ENCODE data around the gene RASAL2. TPM values are rescaled to one million over a fixed set of nuclear protein-coding genes. Genes with fewer than 3 reads are reported as not detected.
A peak's percentile ranks its signal among the peaks of the same experiment; 100 is the strongest.

RASAL2 gene
- total and polyA plus RNA-seq, 2 of the 4 experiments (the other 2 are of a cell fraction) = 13.1 to 20.6 TPM

DNA sequence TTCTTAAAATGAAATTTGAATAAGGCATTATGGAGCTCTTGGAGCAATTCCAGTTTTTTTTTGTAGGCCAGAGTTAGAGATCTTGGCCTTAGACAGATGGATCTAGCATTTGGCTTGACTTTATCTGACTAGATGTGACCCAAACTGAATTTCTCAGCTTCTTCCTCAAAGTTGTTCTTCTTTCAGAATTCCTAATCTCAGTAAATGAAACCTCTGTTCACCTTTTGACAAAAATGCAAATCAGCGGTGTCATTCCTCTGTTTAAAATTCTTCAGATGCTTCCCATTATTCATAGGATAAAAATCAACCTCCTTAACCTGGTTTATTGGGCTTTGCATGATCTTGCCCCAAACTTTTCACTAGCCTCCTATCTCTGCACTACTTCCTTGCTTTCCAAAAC is 177.6 kb downstream of the RASAL2 start:
- peak overlapping the region; percentile 47; the same call in 1 of the 2 replicates for H3K18ac ChIP-seq (ENCODE audit: low read depth, low read length)
- ATAC-seq (ENCODE audit: low read depth) (no peak), DNase-seq (no peak)
- H2BK15ac ChIP-seq (ENCODE audit: low read depth, low read length) = no peak overlapping the region
- H4K20me1 ChIP-seq (ENCODE audit: insufficient read depth, low read length) = no peaks in the 10 kb centered on the region
- no TSS peak for BruUV-seq (replicated peaks)
- H2AK9ac ChIP-seq (replicated peaks; ENCODE audit: low read depth, low read length, poor library complexity) = no peak overlapping the region
- no peaks in the 10 kb centered on the region for H3K27me3 ChIP-seq (ENCODE audit: control insufficient read depth, insufficient read depth, low read length)
- H3K4me1 ChIP-seq (ENCODE audit: control insufficient read depth, insufficient read depth, low read length) = peaks cover 11% of the 10 kb centered on the region
- peak overlapping the region; percentile 84; the same call in 1 of the 2 replicates for H4K5ac ChIP-seq (ENCODE audit: low read depth, low read length)
- no peak for TF ChIP-seq RFX5 (IDR thresholded peaks at IDR 0.05; ENCODE audit: low read depth, low read length)
- TF ChIP-seq, protein P1, sequence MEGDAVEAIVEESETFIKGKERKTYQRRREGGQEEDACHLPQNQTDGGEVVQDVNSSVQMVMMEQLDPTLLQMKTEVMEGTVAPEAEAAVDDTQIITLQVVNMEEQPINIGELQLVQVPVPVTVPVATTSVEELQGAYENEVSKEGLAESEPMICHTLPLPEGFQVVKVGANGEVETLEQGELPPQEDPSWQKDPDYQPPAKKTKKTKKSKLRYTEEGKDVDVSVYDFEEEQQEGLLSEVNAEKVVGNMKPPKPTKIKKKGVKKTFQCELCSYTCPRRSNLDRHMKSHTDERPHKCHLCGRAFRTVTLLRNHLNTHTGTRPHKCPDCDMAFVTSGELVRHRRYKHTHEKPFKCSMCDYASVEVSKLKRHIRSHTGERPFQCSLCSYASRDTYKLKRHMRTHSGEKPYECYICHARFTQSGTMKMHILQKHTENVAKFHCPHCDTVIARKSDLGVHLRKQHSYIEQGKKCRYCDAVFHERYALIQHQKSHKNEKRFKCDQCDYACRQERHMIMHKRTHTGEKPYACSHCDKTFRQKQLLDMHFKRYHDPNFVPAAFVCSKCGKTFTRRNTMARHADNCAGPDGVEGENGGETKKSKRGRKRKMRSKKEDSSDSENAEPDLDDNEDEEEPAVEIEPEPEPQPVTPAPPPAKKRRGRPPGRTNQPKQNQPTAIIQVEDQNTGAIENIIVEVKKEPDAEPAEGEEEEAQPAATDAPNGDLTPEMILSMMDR (conservative IDR thresholded peaks at IDR 0.05; ENCODE audit: low read depth, low read length) = no peak
- no peak for TF ChIP-seq CEBPB (IDR thresholded peaks at IDR 0.05; ENCODE audit: low read depth, low read length)
- no peak for TF ChIP-seq FOS (IDR thresholded peaks at IDR 0.05; ENCODE audit: low read depth, low read length)
- TF ChIP-seq RCOR1 (IDR thresholded peaks at IDR 0.05; ENCODE audit: insufficient replicate concordance, low read length) = no peak
- TF ChIP-seq BHLHE40 (IDR thresholded peaks at IDR 0.05; ENCODE audit: low read depth, low read length) = no peak
- TF ChIP-seq MXI1 (IDR thresholded peaks at IDR 0.05; ENCODE audit: borderline replicate concordance, low read depth, low read length) = no peak
- no peak for TF ChIP-seq MAZ (IDR thresholded peaks at IDR 0.05; ENCODE audit: borderline replicate concordance, low read depth, low read length)
- no peak for TF ChIP-seq SMC3 (IDR thresholded peaks at IDR 0.05; ENCODE audit: low read depth, low read length)
- TF ChIP-seq, protein P2, sequence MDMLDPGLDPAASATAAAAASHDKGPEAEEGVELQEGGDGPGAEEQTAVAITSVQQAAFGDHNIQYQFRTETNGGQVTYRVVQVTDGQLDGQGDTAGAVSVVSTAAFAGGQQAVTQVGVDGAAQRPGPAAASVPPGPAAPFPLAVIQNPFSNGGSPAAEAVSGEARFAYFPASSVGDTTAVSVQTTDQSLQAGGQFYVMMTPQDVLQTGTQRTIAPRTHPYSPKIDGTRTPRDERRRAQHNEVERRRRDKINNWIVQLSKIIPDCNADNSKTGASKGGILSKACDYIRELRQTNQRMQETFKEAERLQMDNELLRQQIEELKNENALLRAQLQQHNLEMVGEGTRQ (IDR thresholded peaks at IDR 0.05; ENCODE audit: low read depth, low read length) = no peak
- no peak for TF ChIP-seq NFE2L2 (IDR thresholded peaks at IDR 0.05; ENCODE audit: low read depth, low read length)
- 0 out of 2 replicates have a peak overlapping the region, but pooled peaks have one; percentile 16 for H4K91ac ChIP-seq (ENCODE audit: insufficient read depth, low read depth, low read length)
- H2BK20ac ChIP-seq (ENCODE audit: low read depth, low read length) = peak overlapping the region; percentile 51; the same call in 1 of the 2 replicates
- peaks cover 26 to 48% of the 10 kb centered on the region in 2 experiments for H3K79me1 ChIP-seq (ENCODE audit: low read depth in 1 of 2, low read length in 2 of 2)
- intact Hi-C loops (cut with micrococcal nuclease) = loop anchor here (10.0 kb wide), 1 partner anchor 1377 kb away; no protein-coding TSS in a partner anchor
- in situ Hi-C loops (cut with MboI; ENCODE audit: low sequenced_read_pairs) = loop anchor here (10.0 kb wide), 1 partner anchor 167 kb away; no protein-coding TSS in a partner anchor
- dilution Hi-C loops (cut with HindIII; ENCODE audit: low sequenced_read_pairs, unreplicated experiment) = no loop called here
- H2BK120ac ChIP-seq (ENCODE audit: low read depth, low read length) = peak overlapping the region; percentile 43
- no peak overlapping the region for H2AFZ ChIP-seq (replicated peaks; ENCODE audit: low read length, poor library complexity)
- CTCF ChIA-PET = no interaction called here
- H4K8ac ChIP-seq (ENCODE audit: low read depth in 2 of 2, low read length in 2 of 2) = peak overlapping the region; percentile 12 to 15; a peak in 2 of 4 replicates
- no peaks in the 10 kb centered on the region for H3K36me3 ChIP-seq (ENCODE audit: control insufficient read depth, insufficient read depth, low read length)
- no peak overlapping the region for H3K4me3 ChIP-seq (ENCODE audit: insufficient read depth, low read depth, low read length)
- WGBS, 2 experiments (ENCODE audit: extremely low coverage in 2 of 2, insufficient read length in 1 of 2) = no CpG with 5 or more reads among the region's 1 CpG
- POLR2A ChIA-PET (ENCODE audit: unreplicated experiment) = no interaction called here
- H3K4me2 ChIP-seq (ENCODE audit: low read depth, low read length) = peak overlapping the region; percentile 43; the same call in 1 of the 2 replicates
- no peak overlapping the region for H3K56ac ChIP-seq (ENCODE audit: extremely low read depth, insufficient read depth, low read length)
- peaks cover 8% of the 10 kb centered on the region for H3K9me1 ChIP-seq (ENCODE audit: insufficient read depth, low read length)
- H2AK5ac ChIP-seq (ENCODE audit: low read depth, low read length) = no peak overlapping the region; the same call in 1 of the 2 replicates
- peak overlapping the region; percentile 61 for H3K14ac ChIP-seq (replicated peaks; ENCODE audit: low read depth, low read length)
- peak overlapping the region; percentile 43 for H2BK5ac ChIP-seq (ENCODE audit: low read depth, low read length, poor library complexity, severe bottlenecking)
- H3K4ac ChIP-seq (ENCODE audit: low read depth, low read length) = peak overlapping the region; percentile 47; the same call in 1 of the 2 replicates
- H3K27ac ChIP-seq (ENCODE audit: insufficient read depth, low read length) = no peak overlapping the region
- H3K9ac ChIP-seq (ENCODE audit: low read depth, low read length) = no peak overlapping the region
- no peaks in the 10 kb centered on the region for H3K9me3 ChIP-seq (ENCODE audit: control insufficient read depth, insufficient read depth, low read length)
- H3K23ac ChIP-seq (ENCODE audit: low read depth, low read length) = no peak overlapping the region
